ENCODE results near the gene VCPKMT.

- TF ChIP-seq TAF1 (IDR thresholded peaks at IDR 0.05; ENCODE audit: borderline replicate concordance, low read depth, low read length) (no peak), POLR2A (IDR thresholded peaks at IDR 0.05; ENCODE audit: low read depth, low read length) (no peak), POLR2AphosphoS5 (IDR thresholded peaks at IDR 0.05; ENCODE audit: low read depth, low read length) (no peak)
Measured at GRCh38 chr14:50063876-50064420, 52.4 kb downstream of the VCPKMT start.

All from GM12892 (cell line).